Neural progenitor cell (in vitro differentiated cells): ENCODE data around the gene ASB1.

Experiments
- EZH2 ChIP-seq: fragments of 200-600 bp; sonication (generic); IDR thresholded peaks from 2 replicates; pipeline ENCODE4 v1.6.1; 2017; ENCODE audit warnings: antibody characterized with exemption, mild to moderate bottlenecking, moderate library complexity
- EZH2phosphoT487 ChIP-seq: fragments of 200-600 bp; sonication (generic); IDR thresholded peaks from 2 replicates; pipeline ENCODE4 v1.6.1; 2017; ENCODE audit warnings: antibody characterized with exemption
- TF ChIP-seq, protein P1 (sequence below): fragments of 200-600 bp; sonication (generic); IDR thresholded peaks from 2 replicates; pipeline ENCODE4 v1.5.1; 2017; ENCODE audit warnings: antibody characterized with exemption, mild to moderate bottlenecking

DNA sequence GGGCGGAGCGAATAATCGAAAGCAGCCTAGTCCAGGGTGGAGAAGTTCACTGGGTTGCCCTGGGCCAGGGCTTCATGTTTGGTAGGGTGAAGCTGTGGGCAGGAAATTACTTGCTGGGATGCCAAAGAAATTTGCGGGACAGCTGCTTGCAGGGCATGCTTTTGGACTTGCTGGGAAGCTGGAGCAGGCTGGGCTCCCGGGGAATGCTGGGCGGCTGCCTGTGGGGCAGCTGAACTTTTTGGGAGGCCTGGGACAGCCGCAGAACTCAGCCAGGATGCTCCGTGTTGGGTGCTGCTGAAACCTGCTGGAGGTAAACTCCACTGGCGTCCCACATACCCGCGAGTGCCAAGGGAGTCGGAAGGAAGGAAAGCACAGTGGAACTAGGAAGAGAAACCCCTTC lies 31.9 kb downstream of the ASB1 start:
- TF ChIP-seq EZH2 (no peak), EZH2phosphoT487 (no peak)
- TF ChIP-seq, protein P1, sequence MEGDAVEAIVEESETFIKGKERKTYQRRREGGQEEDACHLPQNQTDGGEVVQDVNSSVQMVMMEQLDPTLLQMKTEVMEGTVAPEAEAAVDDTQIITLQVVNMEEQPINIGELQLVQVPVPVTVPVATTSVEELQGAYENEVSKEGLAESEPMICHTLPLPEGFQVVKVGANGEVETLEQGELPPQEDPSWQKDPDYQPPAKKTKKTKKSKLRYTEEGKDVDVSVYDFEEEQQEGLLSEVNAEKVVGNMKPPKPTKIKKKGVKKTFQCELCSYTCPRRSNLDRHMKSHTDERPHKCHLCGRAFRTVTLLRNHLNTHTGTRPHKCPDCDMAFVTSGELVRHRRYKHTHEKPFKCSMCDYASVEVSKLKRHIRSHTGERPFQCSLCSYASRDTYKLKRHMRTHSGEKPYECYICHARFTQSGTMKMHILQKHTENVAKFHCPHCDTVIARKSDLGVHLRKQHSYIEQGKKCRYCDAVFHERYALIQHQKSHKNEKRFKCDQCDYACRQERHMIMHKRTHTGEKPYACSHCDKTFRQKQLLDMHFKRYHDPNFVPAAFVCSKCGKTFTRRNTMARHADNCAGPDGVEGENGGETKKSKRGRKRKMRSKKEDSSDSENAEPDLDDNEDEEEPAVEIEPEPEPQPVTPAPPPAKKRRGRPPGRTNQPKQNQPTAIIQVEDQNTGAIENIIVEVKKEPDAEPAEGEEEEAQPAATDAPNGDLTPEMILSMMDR = no peak
